ENCODE results near the gene ZNF668.

ZNF668 gene

DNA sequence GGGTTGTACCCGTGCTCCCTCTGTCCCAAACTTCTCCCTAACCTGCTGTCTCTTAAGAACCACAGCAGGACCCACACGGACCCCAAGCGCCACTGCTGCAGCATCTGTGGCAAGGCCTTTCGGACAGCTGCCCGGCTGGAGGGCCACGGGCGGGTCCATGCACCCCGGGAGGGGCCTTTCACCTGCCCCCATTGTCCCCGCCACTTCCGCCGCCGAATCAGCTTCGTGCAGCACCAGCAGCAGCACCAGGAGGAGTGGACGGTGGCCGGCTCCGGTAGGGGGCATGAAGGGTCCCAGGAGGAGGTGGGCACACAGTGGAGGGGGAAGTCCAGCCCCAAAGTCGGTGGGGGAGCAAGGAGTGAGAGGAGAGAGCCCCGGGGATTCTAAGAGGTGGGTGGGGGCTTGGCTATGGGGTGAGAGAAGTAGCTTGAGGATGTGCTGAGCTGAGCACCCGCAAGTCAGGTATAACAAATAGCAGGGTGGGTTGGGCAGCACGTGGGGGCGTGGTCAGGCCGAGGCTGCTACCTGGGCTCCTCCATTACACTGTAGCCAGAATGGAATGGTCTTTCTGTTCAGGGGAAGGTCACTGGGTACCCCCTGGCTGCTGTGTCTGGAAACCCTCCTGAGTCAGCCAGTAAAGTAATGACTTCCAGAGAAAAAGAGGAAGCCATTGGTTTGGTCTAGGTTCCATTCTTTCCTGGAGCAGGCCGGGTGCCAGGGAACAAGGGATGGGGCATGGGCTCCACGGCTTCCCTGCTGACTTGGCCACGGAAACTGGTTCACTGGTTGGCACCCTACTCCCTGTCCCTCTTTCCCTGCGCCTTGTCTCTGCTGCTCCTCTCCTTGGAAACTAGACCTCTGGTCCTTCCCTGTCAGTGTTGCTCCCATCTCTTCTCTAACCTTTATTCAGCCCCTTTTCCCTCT, 7.7 kb upstream of the ZNF668 start:
- Histone ChIP-seq H3K9ac (no peak overlapping the region), H3K27ac (no peak overlapping the region), H3K4me2 (no peak overlapping the region), H3K4me3 (no peak overlapping the region), H3K36me3 (peaks cover 100% of the 10 kb centered on the region), H4K20me1 (peaks cover 98% of the 10 kb centered on the region), H3K4me1 (no peaks in the 10 kb centered on the region), H3K27me3 (no peaks in the 10 kb centered on the region), H3K9me3 (no peaks in the 10 kb centered on the region)
- TF ChIP-seq Cebpa-rat (IDR thresholded peaks at IDR 0.05), result no peak

DNA sequence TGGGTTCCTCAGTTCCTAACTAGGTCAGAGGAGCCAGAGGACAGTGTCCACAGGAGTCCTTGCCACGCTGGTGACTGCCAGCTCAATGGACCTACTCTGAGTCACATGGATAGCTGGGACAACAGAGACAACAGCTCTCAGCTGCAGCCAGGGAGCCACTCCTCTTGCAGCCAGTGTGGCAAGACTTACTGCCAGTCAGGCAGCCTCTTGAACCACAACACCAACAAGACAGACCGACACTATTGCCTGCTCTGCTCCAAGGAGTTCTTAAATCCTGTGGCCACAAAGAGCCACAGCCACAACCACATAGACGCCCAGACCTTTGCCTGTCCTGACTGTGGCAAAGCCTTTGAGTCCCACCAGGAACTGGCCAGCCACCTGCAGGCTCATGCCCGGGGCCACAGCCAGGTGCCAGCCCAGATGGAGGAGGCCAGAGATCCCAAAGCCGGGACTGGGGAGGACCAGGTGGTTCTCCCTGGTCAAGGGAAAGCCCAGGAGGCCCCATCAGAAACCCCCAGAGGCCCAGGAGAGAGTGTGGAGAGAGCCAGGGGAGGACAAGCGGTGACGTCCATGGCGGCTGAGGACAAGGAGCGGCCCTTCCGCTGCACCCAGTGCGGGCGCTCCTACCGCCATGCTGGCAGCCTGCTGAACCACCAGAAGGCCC, 6.8 kb upstream of the ZNF668 start:
- TF ChIP-seq Cebpa-rat (IDR thresholded peaks at IDR 0.05), result no peak
- H3K4me3 ChIP-seq, result no peak overlapping the region
- H3K4me2 ChIP-seq, result no peak overlapping the region
- H3K36me3 ChIP-seq, result peaks cover 100% of the 10 kb centered on the region
- no peak overlapping the region for H3K27ac ChIP-seq
- no peak overlapping the region for H3K9ac ChIP-seq
- H3K4me1 ChIP-seq, result peaks cover 6% of the 10 kb centered on the region
- no peaks in the 10 kb centered on the region for H3K9me3 ChIP-seq
- H3K27me3 ChIP-seq, result no peaks in the 10 kb centered on the region
- peaks cover 98% of the 10 kb centered on the region for H4K20me1 ChIP-seq

DNA sequence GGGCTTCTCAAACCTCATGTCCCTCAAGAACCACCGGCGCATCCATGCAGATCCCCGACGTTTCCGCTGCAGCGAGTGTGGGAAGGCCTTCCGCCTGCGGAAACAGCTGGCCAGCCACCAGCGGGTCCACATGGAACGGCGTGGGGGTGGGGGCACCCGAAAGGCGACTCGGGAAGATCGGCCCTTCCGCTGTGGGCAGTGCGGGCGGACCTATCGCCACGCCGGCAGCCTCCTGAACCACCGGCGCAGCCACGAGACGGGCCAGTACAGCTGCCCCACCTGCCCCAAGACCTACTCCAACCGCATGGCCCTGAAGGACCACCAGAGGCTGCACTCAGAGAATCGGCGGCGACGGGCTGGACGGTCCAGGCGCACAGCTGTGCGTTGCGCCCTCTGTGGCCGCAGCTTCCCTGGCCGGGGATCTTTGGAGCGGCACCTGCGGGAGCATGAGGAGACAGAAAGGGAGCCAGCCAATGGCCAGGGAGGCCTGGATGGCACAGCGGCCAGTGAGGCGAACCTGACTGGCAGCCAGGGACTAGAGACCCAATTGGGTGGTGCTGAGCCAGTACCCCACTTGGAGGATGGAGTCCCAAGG, 6.1 kb upstream of the ZNF668 start:
- no peak overlapping the region for H3K27ac ChIP-seq
- H3K27me3 ChIP-seq, result no peaks in the 10 kb centered on the region
- peaks cover 98% of the 10 kb centered on the region for H4K20me1 ChIP-seq
- peaks cover 97% of the 10 kb centered on the region for H3K36me3 ChIP-seq
- no peak for TF ChIP-seq Cebpa-rat (IDR thresholded peaks at IDR 0.05)
- H3K4me2 ChIP-seq, result no peak overlapping the region
- no peaks in the 10 kb centered on the region for H3K9me3 ChIP-seq
- no peak overlapping the region for H3K4me3 ChIP-seq
- peaks cover 14% of the 10 kb centered on the region for H3K4me1 ChIP-seq
- H3K9ac ChIP-seq, result no peak overlapping the region

DNA sequence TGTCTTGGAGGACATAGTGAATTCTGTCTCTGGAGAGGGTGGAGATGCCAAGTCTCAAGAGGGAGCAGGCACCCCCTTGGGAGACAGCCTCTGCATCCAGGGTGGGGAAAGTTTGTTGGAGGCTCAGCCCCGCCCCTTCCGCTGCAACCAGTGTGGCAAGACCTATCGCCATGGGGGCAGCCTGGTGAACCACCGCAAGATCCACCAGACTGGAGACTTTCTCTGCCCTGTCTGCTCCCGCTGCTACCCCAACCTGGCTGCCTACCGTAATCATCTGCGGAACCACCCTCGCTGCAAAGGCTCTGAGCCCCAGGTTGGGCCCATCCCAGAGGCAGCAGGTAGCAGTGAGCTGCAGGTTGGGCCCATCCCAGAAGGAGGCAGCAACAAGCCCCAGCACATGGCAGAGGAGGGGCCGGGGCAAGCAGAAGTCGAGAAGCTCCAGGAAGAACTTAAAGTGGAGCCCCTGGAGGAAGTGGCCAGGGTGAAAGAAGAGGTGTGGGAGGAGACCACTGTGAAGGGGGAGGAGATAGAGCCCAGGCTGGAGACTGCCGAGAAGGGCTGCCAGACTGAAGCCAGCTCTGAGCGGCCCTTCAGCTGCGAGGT, 5.4 kb upstream of the ZNF668 start:
- Histone ChIP-seq H3K9me3 (no peaks in the 10 kb centered on the region), H4K20me1 (peaks cover 97% of the 10 kb centered on the region), H3K4me3 (no peak overlapping the region), H3K4me1 (peaks cover 17% of the 10 kb centered on the region), H3K36me3 (peaks cover 90% of the 10 kb centered on the region), H3K4me2 (no peak overlapping the region), H3K9ac (no peak overlapping the region), H3K27me3 (no peaks in the 10 kb centered on the region), H3K27ac (no peak overlapping the region)
- no peak for TF ChIP-seq Cebpa-rat (IDR thresholded peaks at IDR 0.05)

DNA sequence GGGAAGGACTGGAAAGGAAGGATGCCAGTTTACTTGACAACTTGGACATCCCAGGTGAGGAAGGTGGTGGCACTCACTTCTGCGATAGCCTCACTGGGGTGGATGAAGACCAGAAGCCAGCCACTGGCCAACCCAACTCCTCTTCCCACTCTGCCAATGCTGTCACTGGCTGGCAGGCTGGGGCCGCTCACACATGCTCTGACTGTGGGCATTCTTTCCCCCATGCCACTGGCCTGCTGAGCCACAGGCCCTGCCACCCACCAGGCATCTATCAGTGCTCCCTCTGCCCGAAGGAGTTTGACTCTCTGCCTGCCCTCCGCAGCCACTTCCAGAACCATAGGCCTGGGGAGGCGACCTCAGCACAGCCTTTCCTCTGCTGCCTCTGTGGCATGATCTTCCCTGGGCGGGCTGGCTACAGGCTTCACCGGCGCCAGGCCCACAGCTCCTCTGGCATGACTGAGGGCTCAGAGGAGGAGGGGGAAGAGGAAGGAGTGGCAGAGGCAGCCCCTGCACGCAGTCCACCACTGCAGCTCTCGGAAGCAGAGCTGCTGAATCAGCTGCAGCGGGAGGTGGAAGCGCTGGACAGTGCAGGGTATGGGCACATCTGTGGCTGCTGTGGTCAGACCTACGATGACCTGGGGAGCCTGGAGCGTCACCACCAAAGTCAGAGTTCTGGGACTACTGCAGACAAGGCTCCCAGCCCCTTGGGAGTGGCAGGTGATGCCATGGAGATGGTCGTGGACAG, 4.7 kb upstream of the ZNF668 start:
- Histone ChIP-seq H3K36me3 (peaks cover 83% of the 10 kb centered on the region), H3K27ac (no peak overlapping the region), H3K4me3 (no peak overlapping the region), H3K4me1 (peaks cover 17% of the 10 kb centered on the region), H4K20me1 (peaks cover 90% of the 10 kb centered on the region), H3K9ac (no peak overlapping the region), H3K27me3 (no peaks in the 10 kb centered on the region), H3K4me2 (no peak overlapping the region), H3K9me3 (no peaks in the 10 kb centered on the region)
- TF ChIP-seq Cebpa-rat (IDR thresholded peaks at IDR 0.05), result no peak

DNA sequence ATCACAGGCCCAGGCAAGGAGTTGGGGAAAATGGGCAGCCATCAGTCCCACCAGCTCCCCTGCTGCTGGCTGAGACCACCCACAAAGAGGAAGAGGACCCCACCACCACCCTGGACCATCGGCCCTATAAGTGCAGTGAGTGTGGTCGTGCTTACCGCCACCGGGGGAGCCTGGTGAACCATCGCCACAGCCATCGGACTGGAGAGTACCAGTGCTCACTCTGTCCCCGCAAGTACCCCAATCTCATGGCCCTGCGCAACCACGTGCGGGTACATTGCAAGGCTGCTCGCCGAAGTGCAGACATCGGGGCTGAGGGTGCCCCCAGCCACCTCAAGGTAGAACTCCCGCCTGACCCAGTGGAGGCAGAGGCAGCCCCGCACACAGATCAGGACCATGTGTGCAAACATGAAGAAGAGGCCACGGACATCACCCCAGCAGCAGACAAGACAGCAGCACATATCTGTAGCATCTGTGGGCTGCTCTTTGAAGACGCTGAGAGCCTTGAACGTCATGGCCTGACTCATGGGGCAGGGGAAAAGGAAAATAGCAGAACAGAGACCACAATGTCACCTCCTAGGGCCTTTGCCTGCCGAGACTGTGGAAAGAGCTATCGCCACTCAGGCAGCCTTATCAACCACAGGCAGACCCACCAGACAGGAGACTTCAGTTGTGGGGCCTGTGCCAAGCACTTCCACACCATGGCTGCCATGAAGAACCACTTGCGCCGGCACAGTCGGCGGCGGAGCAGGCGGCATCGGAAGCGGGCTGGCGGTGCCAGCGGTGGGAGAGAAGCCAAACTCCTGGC, 3.8 kb upstream of the ZNF668 start:
- Histone ChIP-seq H3K9me3 (no peaks in the 10 kb centered on the region), H3K4me2 (no peak overlapping the region), H3K27me3 (no peaks in the 10 kb centered on the region), H3K27ac (no peak overlapping the region), H3K36me3 (peaks cover 73% of the 10 kb centered on the region), H3K4me1 (peaks cover 17% of the 10 kb centered on the region), H4K20me1 (peaks cover 82% of the 10 kb centered on the region), H3K9ac (no peak overlapping the region), H3K4me3 (no peak overlapping the region)
- no peak for TF ChIP-seq Cebpa-rat (IDR thresholded peaks at IDR 0.05)

DNA sequence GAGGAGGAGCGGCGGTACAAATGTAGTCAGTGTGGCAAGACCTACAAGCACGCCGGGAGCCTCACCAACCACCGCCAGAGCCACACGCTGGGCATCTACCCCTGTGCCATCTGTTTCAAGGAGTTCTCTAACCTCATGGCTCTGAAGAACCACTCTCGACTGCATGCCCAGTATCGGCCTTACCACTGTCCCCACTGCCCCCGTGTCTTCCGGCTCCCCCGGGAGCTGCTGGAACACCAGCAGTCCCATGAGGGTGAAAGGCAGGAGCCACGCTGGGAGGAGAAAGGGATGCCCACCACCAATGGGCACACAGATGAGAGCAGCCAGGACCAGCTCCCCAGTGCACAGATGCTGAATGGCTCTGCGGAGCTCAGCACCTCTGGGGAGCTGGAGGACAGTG, 3.0 kb upstream of the ZNF668 start:
- H3K4me1 ChIP-seq, result peaks cover 19% of the 10 kb centered on the region
- H3K9me3 ChIP-seq, result no peaks in the 10 kb centered on the region
- no peak overlapping the region for H3K4me3 ChIP-seq
- H3K27me3 ChIP-seq, result no peaks in the 10 kb centered on the region
- H3K4me2 ChIP-seq, result no peak overlapping the region
- H3K27ac ChIP-seq, result no peak overlapping the region
- peaks cover 74% of the 10 kb centered on the region for H4K20me1 ChIP-seq
- H3K36me3 ChIP-seq, result peaks cover 66% of the 10 kb centered on the region
- H3K9ac ChIP-seq, result no peak overlapping the region
- TF ChIP-seq Cebpa-rat (IDR thresholded peaks at IDR 0.05), result no peak

DNA sequence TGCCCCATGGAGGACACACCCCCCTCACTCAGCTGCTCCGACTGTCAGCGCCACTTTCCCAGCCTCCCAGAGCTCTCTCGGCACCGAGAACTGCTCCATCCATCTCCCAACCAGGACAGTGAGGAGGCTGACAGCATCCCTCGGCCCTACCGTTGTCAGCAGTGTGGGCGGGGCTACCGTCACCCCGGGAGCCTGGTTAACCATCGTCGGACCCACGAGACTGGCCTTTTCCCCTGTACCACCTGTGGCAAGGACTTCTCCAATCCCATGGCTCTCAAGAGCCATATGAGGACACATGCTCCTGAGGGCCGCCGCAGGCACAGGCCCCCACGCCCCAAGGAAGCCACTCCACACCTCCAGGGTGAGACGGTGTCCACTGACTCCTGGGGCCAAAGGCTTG, 2.3 kb upstream of the ZNF668 start:
- no peak overlapping the region for H3K4me3 ChIP-seq
- no peak for TF ChIP-seq Cebpa-rat (IDR thresholded peaks at IDR 0.05)
- peaks cover 67% of the 10 kb centered on the region for H4K20me1 ChIP-seq
- peaks cover 59% of the 10 kb centered on the region for H3K36me3 ChIP-seq
- no peak overlapping the region; the same call in 1 of the 2 replicates for H3K9ac ChIP-seq
- H3K9me3 ChIP-seq, result no peaks in the 10 kb centered on the region
- no peak overlapping the region for H3K27ac ChIP-seq
- H3K27me3 ChIP-seq, result no peaks in the 10 kb centered on the region
- H3K4me1 ChIP-seq, result peaks cover 26% of the 10 kb centered on the region
- peak overlapping the region; percentile 98 for H3K4me2 ChIP-seq

Measured in BLaER1 (cell line).